ENCODE data around the gene ATP6AP2.

GRCh38 chrX:40531056-40531826 lies 49.5 kb upstream of the ATP6AP2 start:
- TF ChIP-seq CTCF (IDR thresholded peaks at IDR 0.05) (no peak), EP300 (IDR thresholded peaks at IDR 0.05) (no peak), POLR2AphosphoS5 (IDR thresholded peaks at IDR 0.05) (no peak)
